HG03139 (cell line): Measurements from ENCODE around the gene DNER.

Experiments
- ATAC-seq: cut with Tn5 transposase; IDR thresholded peaks from one replicate; pipeline ENCODE4 v1.9.1; 2021; ENCODE audit not compliant: unreplicated experiment

DNER gene

DNA sequence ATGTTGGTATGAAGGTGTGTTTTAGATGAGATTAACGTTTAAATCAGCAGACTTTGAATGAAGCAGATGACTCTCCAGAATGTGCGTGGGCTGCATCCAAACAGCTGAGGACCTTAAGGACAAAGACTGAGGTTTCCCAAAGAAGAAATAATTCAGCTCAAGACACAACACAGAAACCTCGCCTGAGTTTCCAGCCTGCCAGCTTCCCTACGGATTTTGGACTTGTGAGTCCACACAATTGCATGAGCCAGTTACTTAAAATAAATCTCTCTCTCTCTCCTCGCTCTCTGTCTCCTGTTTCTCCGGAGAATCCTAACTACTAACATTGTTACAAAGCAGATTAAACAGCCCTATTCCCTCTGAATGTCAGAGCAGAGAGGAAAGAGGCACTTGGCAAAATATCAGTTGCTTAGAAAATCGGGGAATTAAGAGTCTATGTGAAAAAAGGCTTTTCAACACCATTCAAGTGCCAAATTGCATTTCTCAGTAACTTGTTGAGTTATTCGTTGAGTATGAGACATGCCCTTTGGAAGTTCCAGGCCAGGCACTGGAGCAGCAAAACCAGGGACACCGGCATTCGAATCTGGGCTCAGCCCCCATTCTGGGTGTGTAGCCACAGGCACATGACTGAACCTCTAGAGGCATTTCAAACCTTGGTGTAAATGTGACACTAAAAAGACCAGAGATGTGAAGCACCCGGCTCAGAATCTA lies 268.7 kb downstream of the DNER start:
- ATAC-seq, result no peak

DNA sequence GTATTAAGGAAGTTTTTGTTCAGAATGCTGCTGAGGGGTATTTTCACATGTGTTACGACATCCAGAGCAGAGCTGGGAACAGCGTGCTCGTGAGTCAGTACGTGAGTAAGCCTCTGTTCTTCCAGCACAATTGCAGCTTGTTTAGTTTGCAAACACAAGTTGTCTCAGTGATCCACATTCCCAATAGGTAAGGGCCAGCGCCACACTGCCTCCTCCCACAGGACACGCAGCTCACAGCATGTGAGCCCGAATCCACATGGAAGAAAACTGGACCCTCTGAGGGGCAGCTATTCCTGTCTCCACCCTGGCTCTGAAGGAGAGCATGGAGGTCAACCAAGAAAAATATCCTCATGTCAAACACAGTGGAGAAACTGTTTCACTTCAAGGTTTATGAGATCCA lies 269.3 kb downstream of the DNER start:
- ATAC-seq, result no peak

GRCh38 chr2:229443546-229444268 lies 270.6 kb downstream of the DNER start:
- ATAC-seq, result no peak

DNA sequence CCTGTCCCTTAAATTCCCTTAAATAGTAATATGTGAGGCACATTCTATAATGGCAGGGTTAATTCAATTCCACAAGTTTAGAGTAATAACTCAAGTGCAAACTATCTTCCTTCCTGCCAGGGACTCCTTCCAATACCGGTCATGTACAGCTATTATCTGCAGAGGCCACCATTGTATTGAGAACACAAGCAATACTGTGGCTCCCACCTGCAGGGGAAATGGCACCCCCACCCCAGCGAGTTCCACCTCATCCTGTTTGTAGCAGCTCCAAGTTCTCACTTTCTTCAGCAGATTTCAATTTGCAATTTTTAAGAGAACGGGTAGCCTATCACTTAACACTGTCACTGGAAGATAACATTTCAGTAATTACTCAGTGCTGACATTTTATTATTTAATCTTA lies 271.2 kb downstream of the DNER start:
- no peak for ATAC-seq

GRCh38 chr2:229438430-229439159 lies 275.8 kb downstream of the DNER start:
- ATAC-seq, result no peak

DNA sequence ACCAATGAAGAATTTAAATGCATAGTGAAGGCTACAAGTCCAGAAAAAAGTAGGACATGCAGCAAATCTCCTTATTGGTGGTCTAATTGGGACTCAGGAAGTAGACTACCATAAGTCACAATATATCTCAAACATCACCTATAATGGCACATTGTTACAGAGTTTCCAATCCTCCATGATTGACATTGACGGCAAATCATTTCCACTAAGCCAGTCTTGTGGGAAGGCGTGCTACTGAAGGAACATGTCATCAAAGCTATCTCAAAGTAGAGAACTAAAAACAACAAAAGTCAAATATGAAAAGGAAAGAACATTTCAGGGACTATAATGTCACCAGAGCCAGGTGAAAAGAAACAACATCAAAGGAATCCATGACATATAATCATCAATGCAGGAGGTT lies 276.9 kb downstream of the DNER start:
- ATAC-seq, result no peak

DNA sequence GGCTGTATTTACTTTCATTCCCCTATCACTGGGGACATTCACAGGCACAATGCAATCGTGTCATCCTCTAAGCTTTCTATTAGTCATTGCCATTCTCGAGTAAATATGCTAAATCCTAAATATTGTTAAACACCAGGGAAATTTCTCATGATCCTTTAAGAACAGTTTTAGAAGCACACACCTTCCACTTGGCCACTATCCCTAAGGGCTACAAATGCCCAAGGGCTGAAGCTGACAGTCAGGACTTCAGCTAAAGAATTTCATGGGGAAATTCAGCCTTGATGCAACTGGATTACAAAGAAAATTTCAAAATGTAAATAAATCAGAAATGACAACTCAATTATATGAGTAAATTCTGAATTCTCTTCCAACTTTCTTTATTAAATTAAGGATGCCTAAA lies 280.2 kb downstream of the DNER start:
- ATAC-seq, result no peak

DNA sequence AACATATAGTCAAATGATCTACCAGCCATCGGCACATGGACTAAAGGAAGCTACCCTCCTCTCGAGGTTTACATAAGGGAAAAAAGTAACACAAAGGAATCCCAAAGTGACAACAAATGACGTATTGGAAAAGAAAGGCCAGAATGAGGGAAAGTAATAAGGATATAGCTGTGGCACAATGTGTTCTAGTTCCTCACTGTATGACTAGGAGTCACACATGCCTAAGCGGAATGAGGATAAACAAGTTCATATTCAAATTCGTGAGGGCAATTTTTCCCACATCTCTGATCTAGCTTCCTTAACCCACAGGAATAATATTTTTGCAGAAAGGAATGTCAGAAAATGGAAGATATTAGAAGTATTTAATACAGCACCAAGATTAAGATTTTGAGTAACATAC lies 281.0 kb downstream of the DNER start:
- no peak for ATAC-seq

DNA sequence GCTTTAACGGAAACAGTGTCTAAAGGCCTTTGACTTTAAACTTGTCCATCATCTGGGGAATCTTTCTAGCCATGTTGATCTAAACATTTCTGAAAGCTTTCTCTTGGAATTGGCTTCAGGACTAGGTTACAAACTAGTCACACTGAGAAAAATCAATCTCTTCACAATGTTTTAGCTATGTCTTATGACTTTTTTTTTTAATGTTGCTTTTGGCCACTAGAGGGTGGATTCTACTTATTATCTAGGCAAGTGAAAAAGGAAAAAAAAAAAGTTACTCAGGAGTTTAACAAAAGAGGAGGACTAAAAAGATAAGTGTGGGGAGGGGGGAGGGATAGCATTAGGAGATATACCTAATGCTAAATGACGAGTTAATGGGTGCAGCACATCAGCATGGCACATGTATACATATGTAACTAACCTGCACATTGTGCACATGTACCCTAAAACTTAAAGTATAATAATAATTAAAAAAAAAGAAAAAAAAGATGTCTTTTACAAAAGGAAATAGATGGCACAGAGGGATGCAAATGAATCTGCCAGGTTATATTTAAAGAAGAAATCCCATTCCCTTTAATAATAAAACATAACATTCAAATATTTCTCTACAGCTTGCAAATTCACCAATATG lies 282.9 kb downstream of the DNER start:
- no peak for ATAC-seq

GRCh38 chr2:229429589-229429988 lies 284.8 kb downstream of the DNER start:
- no peak for ATAC-seq

DNA sequence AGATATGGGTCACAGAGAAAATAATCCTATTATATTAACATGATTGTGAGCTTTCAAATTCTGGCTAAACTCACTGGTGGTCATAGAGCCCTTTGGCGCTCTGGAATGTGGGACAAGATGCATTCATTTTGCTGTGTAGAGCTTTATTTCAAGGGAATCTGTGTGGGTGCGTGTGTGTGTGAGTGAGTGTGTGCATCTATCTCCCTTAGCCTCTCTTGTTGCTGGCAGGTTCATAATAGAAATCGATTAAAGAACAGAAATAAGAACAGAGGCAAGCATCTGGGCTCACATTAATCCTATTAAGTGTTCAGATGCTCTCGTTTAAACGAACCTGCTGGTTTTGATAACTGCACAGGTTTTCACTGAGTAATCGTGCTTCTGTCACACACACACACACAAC lies 287.9 kb downstream of the DNER start:
- ATAC-seq, result no peak

GRCh38 chr2:229425598-229425997 lies 288.8 kb downstream of the DNER start:
- ATAC-seq, result no peak

DNA sequence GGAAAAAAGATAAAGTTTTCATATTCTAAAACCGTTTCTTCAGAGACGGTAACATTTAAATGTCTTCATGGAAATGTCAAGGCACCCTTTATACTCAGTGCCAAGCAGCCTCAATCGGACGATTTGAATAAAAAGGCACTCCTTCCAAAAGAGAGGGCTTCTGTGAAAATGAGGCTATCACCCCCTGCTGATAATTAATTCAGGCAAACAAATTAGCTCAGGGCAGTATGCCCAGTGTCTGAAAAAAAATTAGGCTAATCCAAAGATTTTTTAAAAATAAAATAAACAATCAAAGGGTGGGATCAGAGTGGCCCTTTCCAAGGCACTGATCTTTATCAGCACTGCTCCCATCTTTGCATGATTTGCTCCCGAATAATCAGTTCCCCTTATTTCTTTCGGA lies 292.3 kb downstream of the DNER start:
- no peak for ATAC-seq

GRCh38 chr2:229419158-229419557 lies 295.2 kb downstream of the DNER start:
- ATAC-seq, result no peak

GRCh38 chr2:229417916-229418315 lies 296.4 kb downstream of the DNER start:
- ATAC-seq, result no peak

GRCh38 chr2:229417176-229417575 lies 297.2 kb downstream of the DNER start:
- no peak for ATAC-seq

GRCh38 chr2:229416116-229416694 lies 298.1 kb downstream of the DNER start:
- ATAC-seq, result no peak

- ATAC-seq, result no peak
These were observed 299.7 kb downstream of the DNER start for GRCh38 chr2:229414631-229415030.

GRCh38 chr2:229412686-229413085 lies 301.7 kb downstream of the DNER start:
- no peak for ATAC-seq

GRCh38 chr2:229410946-229411345 lies 303.4 kb downstream of the DNER start:
- ATAC-seq, result no peak

DNA sequence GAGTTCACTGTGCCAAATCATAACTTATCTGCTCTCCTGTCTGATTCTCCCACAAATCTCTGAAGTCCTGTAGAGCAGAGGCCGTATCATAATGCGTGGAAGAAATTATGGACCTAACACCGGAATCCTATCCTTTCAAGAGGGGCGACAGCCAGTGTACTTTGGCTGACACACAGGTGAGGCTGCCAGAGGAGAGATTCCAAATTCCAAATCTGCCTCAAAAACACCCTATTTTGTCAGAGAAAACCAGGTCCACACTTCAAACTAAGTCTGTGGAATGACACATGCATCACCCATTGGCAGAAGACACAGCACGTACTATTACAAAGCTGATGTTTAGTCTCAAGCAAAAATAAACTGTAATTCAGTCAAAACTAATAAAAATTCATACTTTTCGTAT lies 304.1 kb downstream of the DNER start:
- ATAC-seq, result no peak
